ENCODE data around the gene AUTS2. TPM values are rescaled to one million over a fixed set of nuclear protein-coding genes. Genes with fewer than 3 reads are reported as not detected.

Gene AUTS2
- total and polyA plus RNA-seq, 11 donors: 3.4 to 14.0 (median 7.3) TPM

- DNase-seq (no peak), ATAC-seq (no peak)
- intact Hi-C loops (cut with DNase I): loop anchor here in 4 of 10 donors (5.0 to 10.0 kb wide), 3 partner anchors 501 to 509 kb away; no protein-coding TSS in a partner anchor
- Histone ChIP-seq H3K27me3 (no peaks in the 10 kb centered on the region), H3K36me3 (no peaks in the 10 kb centered on the region), H3K27ac (no peak overlapping the region), H3K4me3 (no peak overlapping the region), H3K9me3 (peaks cover 0 to 10% (median 0%) of the 10 kb centered on the region in 12 donors), H3K4me1 (no peaks in the 10 kb centered on the region)
- 64 to 80% (median 74%) methylated on average over 4 of the region's 4 CpGs for WGBS, 4 donors
- TF ChIP-seq POLR2A (IDR thresholded peaks at IDR 0.05): no peak
- peak in 7 of 12 donors; percentile 14 to 45 (median 36) for TF ChIP-seq CTCF (IDR thresholded peaks at IDR 0.05)
Measured at GRCh38 chr7:70193514-70193913, 595.2 kb downstream of the AUTS2 start.

- no peak for DNase-seq
Measured at GRCh38 chr7:70208236-70209063, 610.2 kb downstream of the AUTS2 start.

GRCh38 chr7:70210200-70210935, 612.1 kb downstream of the AUTS2 start:
- Histone ChIP-seq H3K4me3 (no peak overlapping the region), H3K27ac (no peak overlapping the region), H3K27me3 (no peaks in the 10 kb centered on the region), H3K9me3 (no peaks in the 10 kb centered on the region), H3K36me3 (no peaks in the 10 kb centered on the region), H3K4me1 (no peaks in the 10 kb centered on the region)
- 91 to 95% (median 93%) methylated on average over 5 of the region's 5 CpGs for WGBS, 4 donors
- no peak for TF ChIP-seq CTCF (IDR thresholded peaks at IDR 0.05)
- no peak for TF ChIP-seq POLR2A (IDR thresholded peaks at IDR 0.05)
- no peak for DNase-seq
- intact Hi-C loops (cut with DNase I): no loop called here
- ATAC-seq: no peak

More at GRCh38 chr7:70208236-70209063, 610.2 kb downstream of the AUTS2 start:
- no peaks in the 10 kb centered on the region for H3K27me3 ChIP-seq
- TF ChIP-seq CTCF (IDR thresholded peaks at IDR 0.05) (peak in 1 of 12 donors; percentile 4), POLR2A (IDR thresholded peaks at IDR 0.05) (no peak)
- 67 to 71% (median 71%) methylated on average over 5 of the region's 5 CpGs for WGBS, 4 donors
- intact Hi-C loops (cut with DNase I): no loop called here
- no peak for ATAC-seq
- H3K9me3 ChIP-seq: no peaks in the 10 kb centered on the region
- H3K4me1 ChIP-seq: no peaks in the 10 kb centered on the region
- H3K27ac ChIP-seq: no peak overlapping the region
- H3K36me3 ChIP-seq: no peaks in the 10 kb centered on the region
- H3K4me3 ChIP-seq: no peak overlapping the region

GRCh38 chr7:70210936-70211310, 612.6 kb downstream of the AUTS2 start:
- no peak overlapping the region for H3K27ac ChIP-seq
- WGBS, 4 donors: 95 to 97% (median 96%) methylated on average over 6 of the region's 6 CpGs
- no peaks in the 10 kb centered on the region for H3K9me3 ChIP-seq
- DNase-seq (no peak), ATAC-seq (no peak)
- TF ChIP-seq POLR2A (IDR thresholded peaks at IDR 0.05) (no peak), CTCF (IDR thresholded peaks at IDR 0.05) (no peak)
- H3K36me3 ChIP-seq: no peaks in the 10 kb centered on the region
- H3K4me1 ChIP-seq: no peaks in the 10 kb centered on the region
- H3K4me3 ChIP-seq: no peak overlapping the region
- intact Hi-C loops (cut with DNase I): no loop called here
- no peaks in the 10 kb centered on the region for H3K27me3 ChIP-seq
